DOHH2 (cell line): ENCODE results near the gene PROC.

ENCODE experiments used
- H3F3A ChIP-seq: fragments of 200-600 bp; sonication (generic), shearing (Covaris generic); 2 replicates; pipeline ENCODE4 v1.6.0; 2016; ENCODE audit warnings: antibody characterized with exemption, mild to moderate bottlenecking; ENCODE audit not compliant: control insufficient read depth, insufficient read depth
- H3K27ac ChIP-seq: fragments of 200-600 bp; sonication (generic); 2 replicates; pipeline ENCODE4 v1.5.1; 2014; ENCODE audit warnings: low read depth, mild to moderate bottlenecking, low read length, moderate library complexity
- H3K27me3 ChIP-seq: fragments of 200-600 bp; sonication (generic); 2 replicates; pipeline ENCODE4 v1.6.1; 2014; ENCODE audit warnings: mild to moderate bottlenecking, low read length, mixed read lengths; ENCODE audit not compliant: control insufficient read depth
- H3K36me3 ChIP-seq: fragments of 200-600 bp; sonication (generic); 2 replicates; pipeline ENCODE4 v1.6.1; 2014; ENCODE audit warnings: mild to moderate bottlenecking, low read length, moderate library complexity, mixed read lengths; ENCODE audit not compliant: control insufficient read depth
- H3K4me1 ChIP-seq: fragments of 200-600 bp; sonication (generic); 2 replicates; pipeline ENCODE4 v1.6.1; 2014; ENCODE audit warnings: mild to moderate bottlenecking, low read length, mixed read lengths; ENCODE audit not compliant: control insufficient read depth
- H3K4me2 ChIP-seq: fragments of 200-600 bp; sonication (generic); 2 replicates; pipeline ENCODE4 v1.6.0; 2014; ENCODE audit warnings: mild to moderate bottlenecking, low read length, moderate library complexity
- H3K4me3 ChIP-seq: fragments of 200-600 bp; sonication (generic); 2 replicates; pipeline ENCODE4 v1.5.1; 2014; ENCODE audit warnings: mild to moderate bottlenecking, low read length, mixed read lengths
- H3K79me2 ChIP-seq: fragments of 200-600 bp; sonication (generic); 2 replicates; pipeline ENCODE4 v1.6.1; 2014; ENCODE audit warnings: mild to moderate bottlenecking, low read length, mixed read lengths; ENCODE audit not compliant: control insufficient read depth
- H3K9me2 ChIP-seq: fragments of 200-600 bp; sonication (generic); replicated peaks from 2 replicates; pipeline ENCODE4 v1.6.1; 2014; ENCODE audit warnings: mild to moderate bottlenecking, low read length, mixed read lengths; ENCODE audit not compliant: control insufficient read depth
- H3K9me3 ChIP-seq: fragments of 200-600 bp; sonication (generic); 2 replicates; pipeline ENCODE4 v1.6.1; 2014; ENCODE audit warnings: antibody characterized with exemption, low read length, mixed read lengths; ENCODE audit not compliant: control insufficient read depth, insufficient read depth
- H4K20me1 ChIP-seq: fragments of 200-600 bp; sonication (generic); 2 replicates; pipeline ENCODE4 v1.6.0; 2014; ENCODE audit warnings: low read depth, mild to moderate bottlenecking, antibody characterized with exemption, low read length, moderate library complexity; ENCODE audit not compliant: control insufficient read depth, insufficient read depth
- CTCF ChIP-seq: fragments of 200-600 bp; sonication (generic); IDR thresholded peaks from one replicate; pipeline ENCODE4 v1.5.1; 2014; ENCODE audit warnings: antibody characterized with exemption, mild to moderate bottlenecking, low read depth, low read length; ENCODE audit not compliant: poor library complexity, severe bottlenecking
- EZH2phosphoT487 ChIP-seq: fragments of 200-600 bp; sonication (generic); IDR thresholded peaks from 2 replicates; pipeline ENCODE4 v1.6.1; 2017; ENCODE audit warnings: borderline replicate concordance, mild to moderate bottlenecking, antibody characterized with exemption, low read length, moderate library complexity, mixed read lengths

PROC gene

GRCh38 chr2:127418300-127419111 is at the start of gene PROC:
Gene PROC, plus strand, starts transcription at chr2:127418427. Its CDS starts 1,516 bp downstream, at chr2:127419943.
- Histone ChIP-seq H3K36me3 (no peaks in the 10 kb centered on the region), H3K27me3 (peaks cover 28% of the 10 kb centered on the region), H3K4me1 (peaks cover 27% of the 10 kb centered on the region), H3K9me3 (no peaks in the 10 kb centered on the region), H3K9me2 (no peaks in the 10 kb centered on the region), H4K20me1 (no peaks in the 10 kb centered on the region), H3K4me3 (no peak within 1 kb of the TSS), H3F3A (no peaks in the 10 kb centered on the region), H3K27ac (no peak within 1 kb of the TSS), H3K4me2 (no peak within 1 kb of the TSS), H3K79me2 (no peaks in the 10 kb centered on the region)
- TF ChIP-seq CTCF (no peak), EZH2phosphoT487 (no peak)

DNA sequence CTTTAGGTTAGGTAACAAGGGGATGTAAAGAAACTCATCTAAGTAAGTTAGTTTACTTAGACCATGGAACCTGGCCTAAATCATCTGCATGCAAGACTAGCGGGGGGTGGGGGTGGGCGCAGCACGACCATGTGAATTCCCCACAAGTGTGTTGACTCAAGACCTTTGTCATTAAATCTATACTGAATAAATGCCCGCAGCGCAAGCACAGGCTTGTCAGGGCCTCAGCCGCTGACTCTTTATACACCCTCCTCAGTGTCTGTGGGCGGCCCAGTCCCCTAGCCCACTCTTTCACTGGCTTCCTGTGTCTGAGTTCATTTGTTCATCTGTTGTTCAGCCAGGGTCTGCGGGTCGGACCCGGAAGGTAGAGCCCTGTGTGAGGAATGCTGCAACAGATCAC is 48.2 kb upstream of the PROC start:
- TF ChIP-seq EZH2phosphoT487, result no peak
- TF ChIP-seq CTCF, result no peak
- H3K9me3 ChIP-seq, result no peaks in the 10 kb centered on the region; the same call in 1 of the 2 replicates
- H3K79me2 ChIP-seq, result peaks cover 92% of the 10 kb centered on the region
- H3K27ac ChIP-seq, result no peak overlapping the region
- H3K4me1 ChIP-seq, result no peaks in the 10 kb centered on the region
- H3K4me2 ChIP-seq, result no peak overlapping the region
- H3K36me3 ChIP-seq, result no peaks in the 10 kb centered on the region
- no peaks in the 10 kb centered on the region for H3K27me3 ChIP-seq
- H3F3A ChIP-seq, result no peaks in the 10 kb centered on the region
- no peaks in the 10 kb centered on the region for H3K9me2 ChIP-seq
- H4K20me1 ChIP-seq, result peaks cover 3% of the 10 kb centered on the region; the same call in 1 of the 2 replicates
- no peak overlapping the region for H3K4me3 ChIP-seq

GRCh38 chr2:127371037-127371436 is 47.2 kb upstream of the PROC start:
- TF ChIP-seq EZH2phosphoT487 (no peak), CTCF (no peak)
- H3K4me3 ChIP-seq, result no peak overlapping the region
- no peaks in the 10 kb centered on the region for H3K4me1 ChIP-seq
- no peak overlapping the region for H3K27ac ChIP-seq
- no peaks in the 10 kb centered on the region for H4K20me1 ChIP-seq
- H3K9me3 ChIP-seq, result no peaks in the 10 kb centered on the region; the same call in 1 of the 2 replicates
- H3K79me2 ChIP-seq, result peaks cover 90% of the 10 kb centered on the region
- no peaks in the 10 kb centered on the region for H3K9me2 ChIP-seq
- no peaks in the 10 kb centered on the region for H3F3A ChIP-seq
- H3K27me3 ChIP-seq, result no peaks in the 10 kb centered on the region
- no peaks in the 10 kb centered on the region for H3K36me3 ChIP-seq
- no peak overlapping the region for H3K4me2 ChIP-seq
